Pancreas (tissue), 10 donors: ENCODE data around the gene AHRR. TPM values are rescaled to one million over a fixed set of nuclear protein-coding genes. Genes with fewer than 3 reads are reported as not detected.

Source experiments
- ATAC-seq, 4 donors: fragments of 200-7000 bp; cut with Tn5 transposase; one replicate each; pipeline versions ENCODE4 v1.8.0 to v1.9.1; 2020; ENCODE audit warnings: mild to moderate bottlenecking in 4 of 4, moderate library complexity in 4 of 4
- DNase-seq, 6 donors: peaks; one replicate each; pipeline ENCODE4 v3.0.0-alpha.2; 2020
- FAIRE-seq: peaks from 2 replicates; lab custom pipeline; 2012; peaks lifted over from hg19 to GRCh38; lab: Jason Lieb, UNC
- H3K27ac ChIP-seq, 4 donors: fragments of 200-600 bp; sonication (generic); 1 replicate in 3 of 4; 2 replicates in 1 of 4; pipeline versions ENCODE4 v1.5.0 to v1.8.0; 2020
- H3K27me3 ChIP-seq, 4 donors: fragments of 200-600 bp; one replicate each; pipeline ENCODE4 v1.8.0; 2021
- H3K36me3 ChIP-seq, 3 donors: fragments of 200-600 bp; sonication (generic) in 1 of 3; one replicate each; pipeline versions ENCODE4 v1.5.0 to v1.8.0; 2020 to 2021
- H3K4me1 ChIP-seq, 3 donors: fragments of 200-600 bp; one replicate each; pipeline ENCODE4 v1.8.0; 2021
- H3K4me3 ChIP-seq, 4 donors: fragments of 200-600 bp; sonication (generic) in 2 of 4; one replicate each; pipeline versions ENCODE4 v1.5.0 to v1.8.0; 2020 to 2021
- H3K9me3 ChIP-seq, 4 donors: fragments of 200-600 bp; one replicate each; pipeline ENCODE4 v1.8.0; 2021
- CTCF ChIP-seq, 4 donors: fragments of 200-600 bp; sonication (generic) in 3 of 4; IDR thresholded peaks; one replicate each; pipeline versions ENCODE4 v1.5.0 to v1.8.0; 2021; ENCODE audit warnings: antibody characterized with exemption in 4 of 4
- WGBS, 2 donors: extraction: QIAGEN DNeasy Blood & Tissue Kit; methylation state at CpG; one replicate each; pipeline ENCODE4 v1.1.7; 2013; 5-methylcytosine and 5-hydroxymethylcytosine counted together
- intact Hi-C, 3 donors: fragments of 100-400 bp; cut with DNase I; formaldehyde crosslinking; loops; one replicate each; pipeline versions ENCODE4 v1.11.1 to v1.14.2; 2022
- polyA plus RNA-seq, 2 donors: library from polyadenylated mRNA; stranded (reverse); fragments of 200-250 nt; gene quantifications; one replicate each; pipeline ENCODE4 v1.2.3, GENCODE V29; 2013
- total RNA-seq, 6 donors: library from RNA; stranded (reverse); fragmentation: NEBNext Ultra II Directional in 4 of 6; extraction: Animal tissue kit (Norgen Biotek cat#: 25700) in 4 of 6; gene quantifications; one replicate each; pipeline versions ENCODE4 v1.2.1 to v1.2.4, GENCODE V29; 2021 to 2023
- donor health status: healthy with polysubstance abuse.
- donor health status: DM: no; HTN: no; CAD: no; lungs with moderate emphysema.
- donor health status: DM: no; HTN: no; CAD: no.
- donor health status: control.
- donor health status: control.
- donor health status: Bipolar disorder and iron deficiency.
- donor health status: DM: yes; HTN: yes; CAD: no.
- donor health status: DM: no; HTN: no; CAD: no.
- donor health status: DM: no; HTN: no; CAD: no.
- donor health status: DM: yes; HTN: yes; CAD: no.

AHRR gene
- total and polyA plus RNA-seq, 8 donors = 0.34 to 1.7 (median 0.69) TPM

- no peak for ATAC-seq
- Histone ChIP-seq H3K9me3 (no peaks in the 10 kb centered on the region), H3K27me3 (no peaks in the 10 kb centered on the region), H3K36me3 (peaks cover 0 to 4% (median 0%) of the 10 kb centered on the region in 3 donors), H3K4me1 (peaks cover 0 to 13% (median 6%) of the 10 kb centered on the region in 3 donors), H3K27ac (no peak overlapping the region), H3K4me3 (peak overlapping the region in 2 of 4 donors; percentile 89 to 91)
- no peak for TF ChIP-seq CTCF (IDR thresholded peaks at IDR 0.05)
- no peak for DNase-seq
- no peak for FAIRE-seq
- 90 to 93% methylated on average over 5 of the region's 5 CpGs for WGBS, 2 donors
- intact Hi-C loops = no loop called here
Observed at GRCh38 chr5:441996-442334, 120.5 kb downstream of the AHRR start.

GRCh38 chr5:442335-443238 is 121.1 kb downstream of the AHRR start, which contains the start of gene EXOC3:
Gene EXOC3 (plus strand): TSS chr5:443176. CDS start chr5:446206, 3,030 bp downstream.
- intact Hi-C loops = no loop called here
- Histone ChIP-seq H3K27ac (peak within 1 kb of the TSS; percentile 59 to 72 (median 66)), H3K4me1 (peaks cover 0 to 13% (median 6%) of the 10 kb centered on the region in 3 donors), H3K4me3 (peak within 1 kb of the TSS; percentile 63 to 98 (median 90)), H3K36me3 (peaks cover 0 to 5% (median 3%) of the 10 kb centered on the region in 3 donors), H3K27me3 (no peaks in the 10 kb centered on the region), H3K9me3 (no peaks in the 10 kb centered on the region)
- FAIRE-seq (no peak), DNase-seq (peak; percentile 61 to 90 (median 74)), ATAC-seq (peak; percentile 95 to 97 (median 96))
- WGBS, 2 donors = 3 to 4% methylated on average over 50 to 73 of the region's 73 CpGs
- TF ChIP-seq CTCF (IDR thresholded peaks at IDR 0.05) = no peak

GRCh38 chr5:443239-444151 is 122.0 kb downstream of the AHRR start:
- H3K4me1 ChIP-seq = peaks cover 0 to 13% (median 6%) of the 10 kb centered on the region in 3 donors
- DNase-seq (peak in 4 of 6 donors; percentile 13 to 82 (median 43)), ATAC-seq (peak; percentile 22 to 53 (median 41)), FAIRE-seq (no peak)
- no peak for TF ChIP-seq CTCF (IDR thresholded peaks at IDR 0.05)
- 9 to 12% methylated on average over 34 to 62 of the region's 62 CpGs for WGBS, 2 donors
- H3K9me3 ChIP-seq = no peaks in the 10 kb centered on the region
- intact Hi-C loops = no loop called here
- H3K27me3 ChIP-seq = no peaks in the 10 kb centered on the region
- peaks cover 0 to 14% (median 10%) of the 10 kb centered on the region in 3 donors for H3K36me3 ChIP-seq
- H3K4me3 ChIP-seq = peak overlapping the region; percentile 63 to 98 (median 90)
- H3K27ac ChIP-seq = peak overlapping the region; percentile 59 to 72 (median 66)

- Histone ChIP-seq H3K36me3 (peaks cover 0 to 20% (median 14%) of the 10 kb centered on the region in 3 donors), H3K4me3 (peak overlapping the region in 3 of 4 donors; percentile 63 to 91 (median 89)), H3K27me3 (no peaks in the 10 kb centered on the region), H3K4me1 (peaks cover 0 to 13% (median 6%) of the 10 kb centered on the region in 3 donors), H3K9me3 (no peaks in the 10 kb centered on the region), H3K27ac (no peak overlapping the region)
- TF ChIP-seq CTCF (IDR thresholded peaks at IDR 0.05) = no peak
- intact Hi-C loops = no loop called here
- 77 to 89% methylated on average over 8 of the region's 8 CpGs for WGBS, 2 donors
- no peak for FAIRE-seq
- no peak for ATAC-seq
- DNase-seq = peak in 1 of 6 donors; percentile 30
Observed at GRCh38 chr5:444226-444625, 122.7 kb downstream of the AHRR start.
